Thyroid gland (tissue), 4 donors: ENCODE measurements around the gene OFD1.

Source experiments
- POLR2A ChIP-seq, 2 donors: fragments of 450-650 bp; IDR thresholded peaks; one replicate each; pipeline ENCODE4 v1.6.1; 2017; ENCODE audit warnings: antibody characterized with exemption in 2 of 2, mild to moderate bottlenecking in 2 of 2, moderate library complexity in 1 of 2
- TF ChIP-seq, protein P1 (sequence below), 6 experiments: fragments of 200-600 bp in 3 of 6; fragments of 450-650 bp in 3 of 6; sonication (generic) in 3 of 6; IDR thresholded peaks; one replicate each; pipeline ENCODE4 v1.5.1; 2016 to 2019; ENCODE audit warnings: antibody characterized with exemption in 6 of 6, mild to moderate bottlenecking in 2 of 6, inconsistent platforms in 1 of 6, moderate library complexity in 1 of 6

DNA sequence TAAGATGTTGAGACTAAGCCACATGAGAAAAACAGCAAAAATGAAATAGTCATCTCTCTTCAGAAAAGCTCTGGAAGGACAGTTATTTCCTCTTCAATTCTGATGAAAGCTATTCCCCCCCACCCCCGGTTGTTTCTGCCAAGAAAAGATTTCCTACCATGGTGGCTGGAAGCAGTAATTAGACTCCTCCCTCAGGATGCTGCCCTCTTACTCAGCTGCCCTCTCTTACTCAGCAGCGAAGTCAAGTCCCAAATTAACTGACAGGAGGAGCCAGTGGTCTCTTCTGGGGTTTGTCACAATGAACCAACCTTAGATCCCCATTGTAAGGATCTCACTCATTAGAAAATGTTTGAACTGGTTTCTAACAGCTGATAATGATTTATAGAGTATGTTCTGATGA lies 44.4 kb downstream of the OFD1 start:
- no peak for TF ChIP-seq POLR2A (IDR thresholded peaks at IDR 0.05)
- TF ChIP-seq, protein P1, sequence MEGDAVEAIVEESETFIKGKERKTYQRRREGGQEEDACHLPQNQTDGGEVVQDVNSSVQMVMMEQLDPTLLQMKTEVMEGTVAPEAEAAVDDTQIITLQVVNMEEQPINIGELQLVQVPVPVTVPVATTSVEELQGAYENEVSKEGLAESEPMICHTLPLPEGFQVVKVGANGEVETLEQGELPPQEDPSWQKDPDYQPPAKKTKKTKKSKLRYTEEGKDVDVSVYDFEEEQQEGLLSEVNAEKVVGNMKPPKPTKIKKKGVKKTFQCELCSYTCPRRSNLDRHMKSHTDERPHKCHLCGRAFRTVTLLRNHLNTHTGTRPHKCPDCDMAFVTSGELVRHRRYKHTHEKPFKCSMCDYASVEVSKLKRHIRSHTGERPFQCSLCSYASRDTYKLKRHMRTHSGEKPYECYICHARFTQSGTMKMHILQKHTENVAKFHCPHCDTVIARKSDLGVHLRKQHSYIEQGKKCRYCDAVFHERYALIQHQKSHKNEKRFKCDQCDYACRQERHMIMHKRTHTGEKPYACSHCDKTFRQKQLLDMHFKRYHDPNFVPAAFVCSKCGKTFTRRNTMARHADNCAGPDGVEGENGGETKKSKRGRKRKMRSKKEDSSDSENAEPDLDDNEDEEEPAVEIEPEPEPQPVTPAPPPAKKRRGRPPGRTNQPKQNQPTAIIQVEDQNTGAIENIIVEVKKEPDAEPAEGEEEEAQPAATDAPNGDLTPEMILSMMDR (IDR thresholded peaks at IDR 0.05) = no peak
